Measurements from ENCODE around the gene CNTNAP2.

DNA sequence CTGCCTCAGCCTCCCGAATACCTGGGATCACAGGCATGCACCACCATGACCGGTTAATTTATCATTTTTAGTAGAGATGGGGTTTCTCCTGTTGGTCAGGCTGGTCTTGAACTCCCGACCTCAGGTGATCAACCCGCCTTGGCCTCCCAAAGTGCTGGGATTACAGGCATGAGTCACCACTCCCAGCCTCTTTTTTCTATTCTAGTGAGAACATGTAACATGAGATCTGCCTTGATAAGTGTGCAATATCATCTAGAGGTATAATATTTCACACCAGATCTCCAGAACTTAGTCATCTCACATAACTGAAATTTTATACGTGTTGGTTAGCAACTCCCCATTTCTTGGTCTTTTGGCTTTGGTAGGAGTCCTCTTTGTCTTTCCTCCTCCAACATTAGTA, 656.9 kb downstream of the CNTNAP2 start:
- TF ChIP-seq, protein P1, sequence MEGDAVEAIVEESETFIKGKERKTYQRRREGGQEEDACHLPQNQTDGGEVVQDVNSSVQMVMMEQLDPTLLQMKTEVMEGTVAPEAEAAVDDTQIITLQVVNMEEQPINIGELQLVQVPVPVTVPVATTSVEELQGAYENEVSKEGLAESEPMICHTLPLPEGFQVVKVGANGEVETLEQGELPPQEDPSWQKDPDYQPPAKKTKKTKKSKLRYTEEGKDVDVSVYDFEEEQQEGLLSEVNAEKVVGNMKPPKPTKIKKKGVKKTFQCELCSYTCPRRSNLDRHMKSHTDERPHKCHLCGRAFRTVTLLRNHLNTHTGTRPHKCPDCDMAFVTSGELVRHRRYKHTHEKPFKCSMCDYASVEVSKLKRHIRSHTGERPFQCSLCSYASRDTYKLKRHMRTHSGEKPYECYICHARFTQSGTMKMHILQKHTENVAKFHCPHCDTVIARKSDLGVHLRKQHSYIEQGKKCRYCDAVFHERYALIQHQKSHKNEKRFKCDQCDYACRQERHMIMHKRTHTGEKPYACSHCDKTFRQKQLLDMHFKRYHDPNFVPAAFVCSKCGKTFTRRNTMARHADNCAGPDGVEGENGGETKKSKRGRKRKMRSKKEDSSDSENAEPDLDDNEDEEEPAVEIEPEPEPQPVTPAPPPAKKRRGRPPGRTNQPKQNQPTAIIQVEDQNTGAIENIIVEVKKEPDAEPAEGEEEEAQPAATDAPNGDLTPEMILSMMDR (IDR thresholded peaks at IDR 0.05), result no peak
- TF ChIP-seq EP300 (IDR thresholded peaks at IDR 0.05), result no peak
- TF ChIP-seq POLR2A (IDR thresholded peaks at IDR 0.05), result no peak

Data from tibial nerve (tissue), 4 donors.